ENCODE measurements around the gene SPRED3.
"Not testable (repeated sequence)": the region's sequence is repeated elsewhere in the genome, so short reads cannot be mapped to it uniquely, and the experiment has no call there.

The SPRED3 gene, protein sequence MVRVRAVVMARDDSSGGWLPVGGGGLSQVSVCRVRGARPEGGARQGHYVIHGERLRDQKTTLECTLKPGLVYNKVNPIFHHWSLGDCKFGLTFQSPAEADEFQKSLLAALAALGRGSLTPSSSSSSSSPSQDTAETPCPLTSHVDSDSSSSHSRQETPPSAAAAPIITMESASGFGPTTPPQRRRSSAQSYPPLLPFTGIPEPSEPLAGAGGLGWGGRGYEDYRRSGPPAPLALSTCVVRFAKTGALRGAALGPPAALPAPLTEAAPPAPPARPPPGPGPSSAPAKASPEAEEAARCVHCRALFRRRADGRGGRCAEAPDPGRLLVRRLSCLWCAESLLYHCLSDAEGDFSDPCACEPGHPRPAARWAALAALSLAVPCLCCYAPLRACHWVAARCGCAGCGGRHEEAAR

DNA sequence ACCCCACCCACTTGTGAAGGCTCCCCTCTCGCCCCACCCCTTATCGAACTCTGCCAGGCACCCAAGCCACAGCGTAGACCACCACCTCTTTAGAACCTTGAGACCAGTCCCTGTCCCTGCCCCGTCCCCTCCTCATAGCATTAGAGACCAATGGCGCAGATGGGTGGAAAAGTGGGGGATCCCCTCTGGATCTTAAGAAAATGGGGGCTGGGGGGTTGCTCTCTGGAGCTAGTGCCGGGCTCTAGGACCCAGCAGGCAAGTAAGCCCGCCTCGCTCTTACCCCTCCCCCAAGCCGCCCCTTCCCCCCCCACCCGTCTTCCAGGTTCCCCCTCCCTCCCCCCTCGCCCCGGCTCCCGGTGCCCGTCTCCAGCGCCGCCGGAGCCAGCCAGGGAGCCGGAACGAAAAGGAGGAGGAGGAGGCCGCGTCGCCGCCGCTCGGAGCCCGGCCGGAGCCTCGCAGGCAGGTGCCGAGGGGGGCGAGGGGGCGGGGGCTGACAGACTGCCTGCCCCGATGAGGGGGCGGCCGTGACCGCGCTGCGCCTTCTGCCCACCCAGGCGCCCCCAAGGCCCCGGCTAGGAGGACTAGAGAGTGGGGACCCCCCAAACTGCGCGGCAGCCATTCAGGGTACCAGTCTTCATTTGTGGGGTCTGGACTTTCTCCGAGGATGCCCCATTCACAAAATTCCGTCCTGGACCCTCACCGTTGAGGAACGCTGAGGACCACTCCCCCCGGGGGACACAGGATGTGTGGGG, at the start of gene SPRED3:
SPRED3 (plus strand) TSS at position 349 of the 752 bp plus-strand sequence. CDS start 1,606 bp downstream, outside the sequence.
- peak; percentile 100 for DNase-seq

DNA sequence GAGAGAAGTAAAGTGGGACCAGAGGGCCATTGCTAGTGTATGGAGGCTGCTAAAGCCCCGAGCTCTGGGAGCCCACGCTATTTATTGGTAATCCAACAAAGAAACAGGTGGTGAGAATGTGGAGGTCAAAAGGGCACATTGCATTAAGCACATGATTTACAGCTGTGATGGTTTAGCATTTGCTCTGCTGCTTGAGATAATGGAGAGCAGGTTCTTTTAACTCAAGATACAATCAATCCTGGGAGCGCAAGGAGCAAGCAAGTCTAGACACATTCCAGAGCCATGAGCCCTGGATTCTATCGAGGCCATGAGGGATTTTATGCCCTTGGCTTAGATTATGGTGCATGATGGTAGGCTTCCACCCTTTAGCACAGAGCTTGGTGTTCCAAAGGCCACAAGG, 49.5 kb upstream of the SPRED3 start:
- DNase-seq, result not testable (repeated sequence)

DNA sequence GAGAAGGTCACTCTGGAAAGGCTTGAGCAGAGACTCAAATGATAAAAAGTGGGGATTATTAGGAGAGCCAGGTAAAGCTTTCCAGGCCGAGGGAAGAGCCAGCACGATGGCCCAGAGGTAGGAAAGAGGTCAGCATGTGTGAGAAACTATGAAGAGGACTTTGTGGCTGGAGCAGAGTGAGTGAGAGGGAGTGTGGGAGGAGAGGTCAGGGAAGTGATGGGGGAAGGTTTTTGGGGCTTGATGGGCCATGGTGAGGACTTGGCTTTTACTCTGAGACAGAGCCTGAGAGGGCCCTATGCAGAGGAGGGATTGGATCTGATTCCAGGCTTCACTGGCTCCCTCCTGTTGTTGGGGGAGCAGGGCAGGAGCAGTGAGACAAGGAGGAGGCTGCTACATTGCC, 47.6 kb upstream of the SPRED3 start:
- DNase-seq, result no peak

DNA sequence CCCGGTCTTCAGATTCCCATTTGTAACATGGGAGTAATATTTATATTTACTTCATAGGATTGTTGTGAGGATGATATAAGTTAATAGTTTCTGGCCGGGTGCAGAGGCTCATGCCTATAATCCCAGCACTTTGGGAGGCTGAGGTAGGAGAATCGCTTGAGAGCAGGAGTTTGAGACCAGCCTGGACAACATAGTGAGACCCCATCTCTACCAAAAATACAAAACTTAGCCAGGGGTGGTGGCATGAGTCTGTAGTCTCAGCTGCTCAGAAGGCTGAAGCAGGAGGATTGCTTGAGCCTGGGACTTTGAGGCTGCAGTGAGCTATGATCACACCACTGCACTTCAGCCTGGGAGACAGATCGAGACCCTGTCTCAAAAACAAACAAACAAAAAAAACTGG, 41.7 kb upstream of the SPRED3 start:
- no peak for DNase-seq

DNA sequence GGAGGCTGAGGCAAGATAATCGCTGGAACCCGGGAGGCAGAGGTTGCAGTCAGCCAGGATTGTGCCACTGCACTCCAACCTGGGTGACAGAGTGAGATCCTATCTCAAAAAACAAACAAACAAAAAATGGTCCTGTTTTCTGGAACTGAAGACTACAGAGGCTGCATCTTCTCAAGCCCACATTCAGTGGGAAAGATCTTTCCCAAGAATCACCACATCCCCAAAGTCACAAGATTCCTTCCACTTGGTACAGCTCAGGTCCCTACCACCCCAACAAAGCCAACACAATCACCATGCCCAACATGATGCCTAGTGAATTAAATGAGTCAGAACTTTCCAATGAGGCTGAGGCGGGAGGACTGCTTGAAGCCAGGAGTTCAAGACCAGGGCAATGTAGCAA, 37.6 kb upstream of the SPRED3 start:
- DNase-seq, result no peak

DNA sequence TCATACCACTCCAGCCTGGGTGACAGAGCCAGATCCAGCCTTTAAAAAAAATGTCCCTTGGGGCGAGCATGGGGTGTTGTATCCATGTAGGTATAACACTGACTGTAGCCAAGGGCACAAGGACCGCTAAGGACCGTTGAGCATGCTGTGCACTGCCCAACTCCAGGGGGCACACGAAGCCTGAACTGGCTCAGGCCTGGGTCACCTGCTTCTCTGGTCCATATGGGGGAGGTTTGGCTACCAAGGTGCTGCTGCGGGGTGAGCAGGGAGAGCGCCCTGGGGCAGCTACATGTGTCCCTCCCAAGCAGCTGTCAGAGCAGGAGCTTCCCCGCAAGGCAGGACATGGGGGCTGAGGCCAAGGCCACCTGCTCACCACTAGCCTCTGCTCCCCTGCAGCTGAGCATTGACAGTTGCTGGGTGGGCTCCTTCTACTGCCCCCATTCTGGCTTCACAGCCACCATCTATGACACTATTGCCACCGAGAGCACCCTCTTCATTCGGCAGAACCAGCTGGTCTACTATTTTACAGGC, 36.6 kb upstream of the SPRED3 start:
- no peak for DNase-seq

DNA sequence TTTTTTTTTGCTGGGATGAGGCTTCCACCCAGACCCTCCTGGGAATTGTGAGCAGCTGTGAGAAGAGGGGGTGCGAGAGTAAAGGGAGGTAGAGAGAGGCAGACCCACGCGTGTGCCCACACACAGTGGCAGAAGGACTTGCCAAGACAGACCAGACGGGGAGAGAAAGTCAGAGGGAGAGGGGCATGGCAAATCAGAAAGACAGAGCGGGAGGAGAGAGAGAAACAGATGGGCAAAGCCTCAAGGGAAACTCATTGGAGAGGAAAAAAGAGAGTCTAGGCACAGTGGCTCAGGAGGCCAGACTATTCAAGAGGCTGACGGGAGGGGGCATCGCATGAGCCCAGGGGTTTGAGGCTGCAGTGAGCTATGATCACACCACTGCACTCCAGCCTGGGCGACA, 35.9 kb upstream of the SPRED3 start:
- no peak for DNase-seq

DNA sequence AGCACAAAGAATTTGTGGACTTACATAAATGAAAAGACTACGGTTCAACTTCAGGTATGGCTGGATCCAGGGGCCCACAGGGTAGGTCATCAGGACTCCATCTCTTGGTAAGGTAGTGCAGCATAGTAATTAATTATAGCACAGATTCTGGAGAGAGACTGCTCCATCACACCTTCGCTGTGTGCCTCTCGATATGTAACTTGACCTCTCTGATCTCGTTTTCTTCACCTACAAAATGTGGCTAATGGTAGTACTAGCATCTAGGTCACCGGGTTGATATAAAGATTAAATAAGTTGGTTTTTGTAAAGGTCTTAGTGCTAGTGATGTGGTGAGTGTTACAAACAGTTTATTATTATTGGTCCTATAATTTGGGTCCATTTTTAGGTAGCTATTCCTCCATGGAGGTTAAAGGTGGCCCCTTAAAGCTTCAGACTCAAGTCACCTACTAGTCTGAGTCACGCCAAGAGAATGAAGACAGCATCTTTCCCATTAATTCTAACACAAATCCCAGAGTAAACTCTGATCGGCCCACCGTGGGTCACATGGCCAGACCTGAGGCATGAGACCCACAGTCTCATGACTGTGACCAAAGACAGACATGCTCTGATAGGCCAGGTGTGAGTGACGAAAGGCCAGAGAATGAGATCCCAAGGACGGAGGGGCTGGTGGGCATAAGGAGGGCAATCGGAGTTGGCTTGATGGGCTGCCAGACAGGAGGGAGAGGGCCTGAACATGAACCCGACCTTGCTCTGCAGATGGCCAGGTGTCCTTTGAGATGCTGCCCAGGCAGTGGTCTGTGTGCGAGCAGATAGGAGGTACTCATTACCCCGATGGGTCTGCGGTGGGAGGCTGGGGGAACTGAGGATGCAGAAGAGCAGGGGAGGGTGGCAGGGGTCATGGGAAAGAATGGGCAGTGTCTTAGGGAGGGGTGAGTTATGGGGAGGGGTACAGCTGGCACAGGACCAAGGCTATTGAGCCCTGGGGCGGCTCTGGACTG, 32.5 kb upstream of the SPRED3 start:
- peak; percentile 52 for DNase-seq

DNA sequence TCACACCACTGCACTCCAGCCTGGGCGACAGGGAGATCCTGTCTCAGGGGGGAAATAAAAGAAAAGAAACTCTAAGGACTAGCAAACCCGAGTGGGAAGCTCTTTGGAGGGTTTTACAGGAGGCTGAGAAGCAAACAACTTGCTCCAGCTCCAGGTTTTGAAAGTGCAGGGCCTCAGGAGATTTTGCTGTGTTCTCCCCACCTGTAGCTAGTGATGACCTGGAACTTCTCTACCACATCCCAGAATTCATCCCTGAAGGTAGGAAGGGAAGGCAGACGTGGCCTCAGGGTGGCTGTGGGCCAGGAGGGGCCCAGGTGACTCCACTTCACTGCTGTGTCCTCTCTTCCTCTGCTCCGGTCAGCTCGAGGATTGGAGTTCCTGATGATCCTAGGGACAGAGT, 30.4 kb upstream of the SPRED3 start:
- no peak for DNase-seq

DNA sequence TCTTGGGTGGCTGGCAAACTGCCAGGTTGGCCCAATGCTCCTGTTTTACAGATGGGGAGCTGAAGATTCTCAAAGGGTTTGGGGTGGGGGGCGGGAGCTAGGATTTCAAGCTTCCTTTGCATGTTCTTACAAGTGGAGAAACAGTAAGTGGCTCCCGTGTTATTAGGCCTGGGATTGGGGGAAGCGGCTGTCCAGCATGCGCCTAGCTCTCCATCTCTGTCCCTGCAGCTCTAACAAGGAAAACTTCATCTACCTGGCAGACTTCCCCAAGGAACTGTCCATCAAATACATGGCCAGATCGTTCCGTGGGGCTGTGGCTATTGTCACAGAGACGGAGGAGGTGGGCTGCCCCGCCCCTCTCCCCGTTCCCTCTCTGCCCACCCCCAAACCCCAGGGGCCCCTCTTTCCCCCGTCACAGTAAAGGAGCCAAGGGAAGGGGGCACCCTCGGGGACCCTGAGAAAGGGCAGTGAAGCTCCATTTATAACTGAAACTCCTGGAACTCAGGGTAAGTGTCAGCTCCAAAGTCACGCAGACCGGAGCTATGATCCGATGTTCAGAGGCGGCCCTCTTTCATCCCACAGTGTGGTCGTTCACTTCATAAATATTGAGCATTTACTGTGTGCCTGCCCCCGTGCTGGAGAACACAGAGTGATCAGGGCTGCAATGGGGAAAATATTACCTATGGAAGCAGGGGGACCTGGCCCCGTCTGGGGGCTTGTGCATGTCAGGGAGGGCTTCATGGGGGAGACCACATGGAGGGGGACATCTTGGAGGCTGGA, 29.1 kb upstream of the SPRED3 start:
- DNase-seq, result no peak

DNA sequence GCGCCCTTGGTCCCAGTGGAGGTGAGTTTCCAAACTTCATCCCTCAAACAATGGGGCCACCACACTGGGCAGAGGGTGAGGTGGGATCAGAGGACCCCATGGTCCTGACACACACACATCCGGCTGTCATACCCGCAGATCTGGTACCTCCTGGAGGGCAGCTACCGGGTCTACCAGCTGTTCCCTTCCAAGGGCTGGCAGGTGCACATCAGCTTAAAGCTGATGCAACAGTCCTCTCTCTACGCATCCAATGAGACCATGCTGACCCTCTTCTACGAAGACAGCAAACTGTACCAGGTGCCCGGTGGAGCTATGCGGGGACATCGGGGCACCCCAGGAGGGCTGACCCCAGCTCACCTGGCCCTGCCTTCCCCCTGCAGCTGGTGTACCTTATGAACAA, 28.1 kb upstream of the SPRED3 start:
- DNase-seq, result no peak

DNA sequence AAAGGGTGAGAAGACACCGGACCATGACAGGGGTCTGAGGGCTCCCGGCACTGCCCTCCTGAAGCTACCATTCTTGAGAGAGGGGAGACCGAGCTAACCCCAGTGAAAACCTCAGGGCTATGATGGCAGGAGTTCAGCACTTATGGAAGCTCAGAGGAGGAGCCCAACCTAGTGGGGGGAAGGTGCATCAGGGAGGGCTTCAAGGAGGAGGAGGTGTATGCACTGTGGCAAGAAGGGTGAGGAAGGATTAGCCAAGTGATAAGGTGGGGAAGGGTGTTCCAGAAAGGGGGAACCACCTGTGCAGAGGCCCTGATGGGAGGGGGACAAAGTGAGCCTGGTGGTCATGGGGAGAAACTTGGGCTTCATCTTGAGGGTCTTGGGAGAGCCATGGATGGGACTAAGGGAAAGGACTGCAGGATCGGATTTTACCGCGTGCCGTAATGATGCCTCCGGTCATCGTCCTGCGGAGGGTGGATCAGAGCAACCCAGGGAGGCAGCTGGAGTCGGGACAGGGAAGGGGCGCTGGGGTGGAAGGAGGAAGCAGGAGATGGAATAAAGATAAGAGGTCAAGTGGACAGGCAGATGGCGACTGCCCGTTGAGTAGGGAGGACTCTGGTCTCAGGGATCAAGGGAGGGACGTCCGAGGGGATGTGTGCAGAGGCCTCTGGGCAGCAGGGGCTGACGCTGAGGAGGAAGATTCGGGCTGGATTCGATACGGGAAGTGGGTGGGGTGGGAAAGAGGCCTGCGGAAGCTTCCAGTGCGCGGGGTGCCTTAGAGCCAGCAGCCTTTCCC, 27.5 kb upstream of the SPRED3 start:
- no peak for DNase-seq

DNA sequence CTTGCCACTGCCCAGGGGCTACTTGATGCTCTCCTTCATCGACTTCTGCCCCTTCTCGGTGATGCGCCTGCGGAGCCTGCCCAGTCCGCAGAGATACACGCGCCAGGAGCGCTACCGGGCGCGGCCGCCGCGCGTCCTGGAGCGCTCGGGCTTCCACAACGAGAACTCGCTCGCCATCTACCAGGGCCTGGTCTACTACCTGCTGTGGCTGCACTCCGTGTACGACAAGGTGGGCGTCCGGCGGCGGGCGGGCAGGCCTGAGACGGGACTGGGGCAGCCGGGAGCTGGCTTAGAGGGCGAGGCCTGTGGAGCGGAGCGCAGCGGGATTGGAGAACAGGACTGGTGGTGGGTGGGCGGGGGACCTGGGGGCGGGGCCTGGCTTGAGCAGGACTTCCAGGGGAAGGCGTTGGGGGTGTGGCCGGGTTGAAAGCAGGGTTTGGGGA, 26.8 kb upstream of the SPRED3 start:
- peak; percentile 100 for DNase-seq

DNA sequence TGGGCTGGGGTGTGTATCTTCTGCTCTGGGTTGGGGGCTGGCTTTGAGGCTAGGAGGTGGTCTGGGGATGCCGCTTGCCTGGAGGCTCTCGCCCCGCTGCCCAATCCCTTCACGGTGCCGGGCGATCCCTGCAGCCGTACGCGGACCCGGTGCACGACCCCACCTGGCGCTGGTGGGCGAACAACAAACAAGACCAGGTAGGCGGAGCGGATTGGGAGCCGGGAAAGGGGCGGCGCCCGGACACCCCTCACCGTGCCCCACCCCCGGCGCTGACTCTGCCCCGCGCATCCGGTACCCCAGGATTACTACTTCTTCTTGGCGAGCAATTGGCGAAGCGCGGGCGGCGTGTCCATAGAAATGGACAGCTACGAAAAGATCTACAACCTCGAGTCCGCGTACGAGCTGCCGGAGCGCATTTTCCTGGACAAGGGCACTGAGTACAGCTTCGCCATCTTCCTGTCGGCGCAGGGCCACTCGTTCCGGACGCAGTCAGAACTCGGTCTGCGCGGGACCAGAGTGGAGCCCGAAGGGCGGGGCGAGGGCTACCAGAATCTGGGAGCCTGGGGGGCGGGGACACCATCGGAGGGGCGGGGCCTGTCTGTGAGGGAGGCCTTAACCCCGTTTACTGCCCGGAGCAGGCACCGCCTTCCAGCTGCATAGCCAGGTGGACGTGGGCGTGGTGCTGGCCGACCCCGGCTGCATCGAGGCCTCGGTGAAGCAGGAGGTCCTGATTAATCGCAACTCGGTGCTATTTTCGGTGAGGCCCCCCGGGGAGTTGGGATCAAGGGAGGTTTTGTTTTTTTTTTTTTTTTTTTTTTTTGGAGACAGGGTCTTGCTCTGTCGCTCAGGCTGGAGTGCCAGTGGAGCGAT, 26.2 kb upstream of the SPRED3 start:
- peak; percentile 100 for DNase-seq

DNA sequence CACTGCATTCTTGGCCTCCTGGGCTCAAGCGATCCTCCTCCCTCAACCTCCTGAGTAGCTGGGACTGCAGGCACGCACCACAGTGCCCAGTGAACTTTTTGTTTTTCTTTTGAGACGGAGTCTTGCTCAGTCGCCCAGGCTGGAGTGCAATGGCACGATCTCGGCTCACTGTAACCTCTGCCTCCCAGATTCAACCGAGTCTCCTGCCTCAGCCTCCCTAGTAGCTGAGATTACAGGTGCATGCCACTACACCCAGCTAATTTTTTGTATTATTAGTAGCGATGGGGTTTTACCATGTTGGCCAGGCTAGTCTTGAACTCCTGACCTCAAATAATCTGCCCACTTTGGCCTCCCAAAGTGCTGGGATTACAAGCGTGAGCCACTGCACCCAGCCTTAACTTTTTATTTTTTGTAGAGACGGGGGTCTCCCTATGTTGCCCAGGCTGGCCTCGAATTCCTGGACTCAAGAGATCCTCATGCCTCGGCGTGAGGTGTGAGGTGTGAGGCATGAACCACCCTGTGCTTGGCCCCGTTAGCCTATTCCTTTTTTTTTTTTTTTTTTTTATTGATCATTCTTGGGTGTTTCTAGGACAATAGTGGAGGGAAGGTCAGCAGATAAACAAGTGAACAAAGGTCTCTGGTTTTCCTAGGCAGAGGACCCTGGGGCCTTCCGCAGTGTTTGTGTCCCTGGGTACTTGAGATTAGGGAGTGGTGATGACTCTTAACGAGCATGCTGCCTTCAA, 25.4 kb upstream of the SPRED3 start:
- DNase-seq, result not testable (repeated sequence)

DNA sequence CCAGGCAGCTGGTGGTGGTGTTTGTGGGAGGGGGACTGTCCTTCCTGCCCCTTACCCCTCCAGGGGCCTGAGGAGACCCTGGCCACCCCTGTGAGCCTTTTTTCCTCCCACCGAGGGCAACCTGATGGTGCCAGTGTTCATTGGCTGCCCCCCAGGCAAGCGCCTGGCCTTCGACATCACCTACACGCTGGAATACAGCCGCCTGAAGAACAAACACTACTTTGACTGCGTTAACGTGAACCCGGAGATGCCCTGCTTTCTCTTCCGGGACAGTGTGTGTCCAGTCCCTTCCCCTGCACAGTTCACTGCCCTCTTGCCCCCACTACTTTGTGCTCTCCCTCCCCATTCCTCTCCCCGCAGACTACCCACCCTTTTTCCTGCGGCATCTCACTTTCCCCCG, 21.5 kb upstream of the SPRED3 start:
- DNase-seq, result no peak

DNA sequence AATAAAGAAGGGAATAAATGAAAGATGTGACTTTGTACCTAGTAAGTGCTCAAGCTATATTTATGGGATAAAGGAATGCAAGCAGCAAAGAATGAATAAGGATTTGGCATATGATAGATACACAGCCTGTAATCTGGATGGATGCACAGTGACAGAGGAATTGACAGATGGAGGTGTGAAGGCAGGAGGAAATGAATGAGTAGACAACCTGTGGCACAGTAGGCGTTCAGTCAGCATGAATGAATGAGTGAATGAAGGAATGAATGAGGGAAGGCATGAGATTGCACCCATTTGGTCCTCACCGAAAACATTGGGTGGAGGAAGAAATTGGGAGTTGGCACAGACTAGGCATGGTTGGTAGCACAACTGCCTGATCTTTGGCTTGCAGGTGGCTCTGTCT, 18.9 kb upstream of the SPRED3 start:
- DNase-seq, result no peak

DNA sequence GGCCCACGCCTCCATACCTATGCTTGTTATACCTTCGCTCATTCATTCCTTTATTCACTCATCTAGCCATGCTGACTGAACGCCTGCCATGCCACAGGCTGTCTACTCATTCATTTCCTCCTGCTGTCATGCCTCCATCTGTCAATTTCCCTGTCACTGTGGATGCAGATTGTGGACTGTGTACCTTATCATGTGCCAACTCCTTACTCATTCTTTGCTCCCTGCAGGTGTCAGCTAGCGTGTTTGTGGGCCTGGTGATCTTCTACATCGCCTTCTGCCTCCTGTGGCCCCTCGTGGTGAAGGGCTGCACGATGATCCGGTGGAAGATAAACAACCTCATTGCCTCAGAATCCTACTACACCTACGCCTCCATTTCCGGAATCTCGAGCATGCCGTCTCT, 18.2 kb upstream of the SPRED3 start:
- no peak for DNase-seq

DNA sequence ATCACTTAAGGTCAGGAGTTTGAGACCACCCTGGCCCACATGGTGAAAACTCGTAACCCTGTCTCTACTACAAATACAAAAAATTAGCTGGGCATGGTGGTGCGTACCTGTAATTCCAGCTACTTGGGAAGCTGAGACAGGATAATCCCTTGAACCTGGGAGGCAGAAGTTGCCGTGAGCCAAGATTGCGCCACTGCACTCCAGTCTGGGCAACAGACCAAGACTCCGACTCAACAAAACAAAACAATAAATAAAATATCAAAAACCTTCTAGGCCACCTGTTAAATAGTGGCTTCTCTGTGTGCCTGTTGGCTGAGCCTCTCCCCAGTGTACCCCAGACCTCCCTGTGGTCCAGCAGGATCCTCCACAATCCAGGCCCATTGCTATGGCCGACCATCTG, 17.4 kb upstream of the SPRED3 start:
- no peak for DNase-seq
